Fibroblast of skin of left biceps (primary cell): ENCODE measurements around the gene KLHL5.
"Not testable (repeated sequence)": the region's sequence is repeated elsewhere in the genome, so short reads cannot be mapped to it uniquely, and the experiment has no call there.

Source experiments
- DNase-seq, 2 experiments: peaks; one replicate each; pipeline ENCODE4 v3.0.0-alpha.2; 2013; ENCODE audit warnings: low read depth in 2 of 2

The KLHL5 gene

GRCh38 chr4:39103291-39103690 lies 41.3 kb downstream of the KLHL5 start:
- no peak for DNase-seq

- no peak for DNase-seq
These were observed 42.2 kb downstream of the KLHL5 start for GRCh38 chr4:39104255-39104654.

- no peak for DNase-seq
These were observed 44.0 kb downstream of the KLHL5 start for GRCh38 chr4:39106011-39106410.

GRCh38 chr4:39114436-39114835 lies 52.4 kb downstream of the KLHL5 start:
- DNase-seq, result no peak

GRCh38 chr4:39118034-39118658 lies 56.1 kb downstream of the KLHL5 start:
- DNase-seq, result no peak

GRCh38 chr4:39120418-39120817 lies 58.4 kb downstream of the KLHL5 start:
- DNase-seq, result no peak

DNA sequence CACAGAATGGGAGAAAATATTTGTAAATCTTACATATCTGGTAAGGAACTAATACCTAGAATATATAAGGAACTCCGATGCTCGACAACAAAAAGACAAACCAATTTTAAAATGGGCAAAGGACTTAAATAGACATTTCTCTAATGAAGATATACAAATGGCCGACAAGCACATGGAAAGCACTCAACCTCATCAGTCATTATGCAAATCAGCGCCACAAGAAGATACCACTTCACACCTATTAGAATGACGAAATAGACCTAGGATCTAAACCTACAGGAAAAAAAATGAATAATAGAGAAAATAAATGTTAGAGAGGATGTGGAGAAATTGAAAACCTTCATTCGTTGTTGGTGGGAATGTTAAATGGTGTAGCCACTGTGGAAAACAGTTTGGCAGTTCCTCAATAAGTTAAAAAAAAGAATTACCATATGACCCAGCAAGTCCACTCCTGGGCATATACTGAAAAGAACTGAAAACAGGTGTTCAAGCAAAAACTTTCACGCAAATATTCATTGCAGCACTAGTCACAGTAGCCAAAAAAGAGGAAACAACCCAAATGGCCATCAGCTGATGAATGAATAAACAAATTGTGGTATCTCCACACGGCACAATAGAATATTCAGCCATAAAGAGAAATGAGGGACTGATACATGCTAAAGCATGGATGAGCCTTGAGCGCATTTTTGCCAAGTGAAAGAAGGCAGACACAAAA lies 63.0 kb downstream of the KLHL5 start:
- DNase-seq, result no peak

DNA sequence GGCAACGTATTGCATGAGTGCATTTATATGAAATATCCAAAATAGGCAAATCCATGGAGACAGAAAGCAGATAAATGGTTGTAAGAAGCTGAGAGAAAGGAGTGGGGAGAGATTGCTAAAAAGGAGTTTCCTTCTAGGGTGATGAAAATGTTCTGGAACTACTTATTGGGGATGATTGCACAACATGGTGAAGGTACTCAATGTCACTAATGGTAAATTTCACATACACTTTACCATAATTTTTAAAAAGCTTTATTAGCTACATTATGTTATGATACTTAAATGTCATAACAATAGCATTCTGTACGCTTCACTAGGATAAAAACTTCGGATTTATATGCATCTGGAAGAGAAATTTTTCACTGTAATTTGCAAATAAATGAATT lies 63.6 kb downstream of the KLHL5 start:
- DNase-seq, result no peak

DNA sequence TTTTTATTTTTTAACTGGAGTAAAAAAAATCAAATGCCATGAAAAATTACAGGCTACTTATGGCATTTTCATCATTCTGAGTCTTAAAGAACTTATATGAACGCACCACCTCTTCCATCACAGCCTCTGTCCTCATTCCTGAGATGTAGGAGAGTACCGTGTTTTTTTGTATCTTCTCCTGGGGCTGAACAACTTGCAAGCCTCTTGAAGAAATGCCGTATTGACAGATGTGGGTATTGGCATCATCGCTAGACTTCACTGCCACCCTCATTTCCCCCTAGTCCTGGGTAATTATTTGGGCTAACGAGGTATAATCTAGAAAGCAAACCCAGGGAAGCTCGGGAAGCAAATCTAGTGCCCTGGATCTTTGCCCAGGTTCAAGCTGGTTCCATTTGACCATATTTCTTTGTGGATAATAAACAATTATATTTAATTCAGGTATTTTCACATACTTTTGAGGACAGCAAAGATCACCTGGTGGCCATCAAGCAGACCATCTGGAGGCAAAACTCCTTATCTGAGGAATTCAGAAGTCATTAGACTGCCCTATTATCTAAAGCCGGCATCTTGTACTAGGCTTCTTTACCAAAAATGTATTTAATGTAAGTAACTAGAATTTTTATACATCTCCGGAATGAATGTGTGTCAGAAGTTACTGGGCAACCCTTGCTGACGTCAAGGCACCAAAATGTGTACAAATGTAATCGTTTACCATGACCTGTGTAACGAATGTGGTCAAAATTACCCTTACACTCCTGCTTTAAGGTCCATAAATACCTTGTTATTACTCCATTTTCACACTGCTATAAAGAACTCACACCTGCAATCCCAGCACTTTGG lies 64.4 kb downstream of the KLHL5 start:
- no peak for DNase-seq

DNA sequence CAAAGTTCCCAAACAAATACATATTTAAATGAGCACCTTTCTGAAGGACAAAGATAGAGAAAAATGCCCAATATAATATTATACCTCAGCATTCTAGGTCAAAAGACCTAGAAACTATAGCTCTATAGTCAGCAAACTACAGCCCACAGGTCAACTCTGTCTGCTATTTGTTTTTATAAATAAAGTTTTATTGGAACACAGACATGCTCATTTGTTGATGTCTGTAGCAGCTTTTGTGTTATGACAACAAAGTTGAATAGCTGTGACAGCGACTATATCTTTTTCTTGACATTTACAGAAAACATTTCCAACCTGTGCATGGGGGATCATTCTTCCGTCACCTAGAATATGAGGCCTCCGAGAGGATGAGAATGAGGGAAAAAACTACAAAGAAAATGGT lies 71.6 kb downstream of the KLHL5 start:
- no peak for DNase-seq

- no peak for DNase-seq
These were observed 72.8 kb downstream of the KLHL5 start for GRCh38 chr4:39134683-39135306.

GRCh38 chr4:39138227-39138626 lies 76.2 kb downstream of the KLHL5 start:
- not testable (repeated sequence) for DNase-seq

- peak; percentile 56 to 64 for DNase-seq
These were observed 84.2 kb downstream of the KLHL5 start for GRCh38 chr4:39146211-39146610.

DNA sequence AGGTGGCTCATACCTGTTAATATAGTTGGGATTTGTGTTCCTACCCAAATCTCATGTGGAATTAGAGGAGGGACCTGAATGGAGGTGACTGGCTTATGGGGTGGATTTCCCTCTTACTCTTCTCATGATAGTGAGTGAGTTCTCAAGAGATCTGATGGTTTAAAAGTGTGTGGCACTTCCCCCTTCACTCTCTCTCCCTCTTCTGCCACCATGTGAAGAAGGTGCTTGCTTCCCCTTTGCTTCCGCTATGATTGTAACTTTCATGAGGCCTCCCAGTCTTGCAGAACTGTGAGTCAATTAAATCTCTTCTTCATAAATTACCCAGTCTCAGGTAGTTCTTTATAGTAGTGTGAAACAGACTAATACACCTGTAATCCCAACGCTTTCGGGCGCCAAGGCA lies 92.0 kb downstream of the KLHL5 start:
- DNase-seq, result no peak

DNA sequence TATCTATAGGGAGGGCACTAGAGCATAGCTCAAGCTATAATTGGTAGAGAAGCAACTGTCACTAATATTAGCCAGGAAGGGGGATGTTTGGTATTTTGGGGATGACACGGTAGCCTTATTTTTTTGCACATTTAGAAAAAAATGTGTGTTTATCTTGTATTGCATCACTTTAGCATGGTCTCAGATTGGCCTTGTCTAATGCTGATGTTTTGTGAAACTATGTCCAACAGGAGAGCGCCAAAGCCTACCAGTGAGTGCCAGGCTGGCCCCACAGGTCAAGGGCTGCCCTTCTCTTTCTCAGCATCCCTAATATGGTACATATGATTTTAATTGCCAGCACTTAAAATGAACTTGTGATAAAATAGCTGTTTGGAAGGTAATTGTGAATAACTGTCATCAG lies 95.5 kb downstream of the KLHL5 start:
- DNase-seq, result no peak

- DNase-seq, result no peak
These were observed 104.1 kb downstream of the KLHL5 start for GRCh38 chr4:39166177-39166576.

- no peak for DNase-seq
These were observed 104.6 kb downstream of the KLHL5 start for GRCh38 chr4:39166669-39167068.

DNA sequence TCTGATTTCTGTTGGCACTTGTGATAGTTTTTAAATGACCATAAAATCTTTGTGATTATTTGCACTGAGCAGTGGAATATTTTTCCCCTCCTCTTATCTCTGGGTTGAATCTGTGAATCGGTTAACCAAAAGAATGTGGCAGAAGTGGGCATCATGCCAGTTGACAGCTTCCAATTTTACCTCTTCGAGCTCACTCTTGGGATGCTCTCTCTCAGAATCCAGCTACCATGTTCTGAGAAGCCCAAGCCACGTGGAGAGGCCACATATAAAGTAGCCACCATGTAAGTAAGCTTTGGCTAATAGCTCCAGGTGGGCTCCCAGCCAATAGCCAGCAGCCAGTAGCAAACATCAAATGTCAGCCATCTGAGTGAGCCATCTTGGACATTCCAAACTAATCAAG lies 107.4 kb downstream of the KLHL5 start:
- DNase-seq, result no peak

DNA sequence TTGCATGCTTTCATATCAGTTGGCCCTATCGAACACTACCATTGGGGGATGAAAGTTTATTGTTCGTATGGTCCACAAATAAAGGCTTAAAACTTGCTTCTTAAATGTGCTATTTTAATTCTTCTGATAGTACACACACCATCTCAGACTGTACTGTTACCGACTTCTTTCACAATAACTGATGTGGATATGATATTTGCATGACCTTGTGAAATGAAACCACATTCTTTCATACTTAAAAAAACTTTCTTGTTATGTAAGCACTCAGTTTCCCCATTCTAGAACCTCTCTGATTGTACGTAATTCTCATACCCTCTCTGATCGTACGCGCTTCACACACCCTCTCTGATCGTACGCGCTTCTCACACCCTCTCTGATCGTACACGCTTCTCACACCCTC lies 108.3 kb downstream of the KLHL5 start:
- DNase-seq, result no peak
